ENCODE measurements around the gene IL17RC. TPM values are rescaled to one million over a fixed set of nuclear protein-coding genes. Genes with fewer than 3 reads are reported as not detected.

IL17RC gene
- total RNA-seq, 1 experiment from 2014 or later, result 6.8 TPM

- no peak overlapping the region for H4K5ac ChIP-seq (ENCODE audit: insufficient read length, low read depth, low read length)
- no peak overlapping the region for H3K27ac ChIP-seq (ENCODE audit: insufficient read length, low read depth, low read length)
- H3K4me2 ChIP-seq (ENCODE audit: insufficient read depth, insufficient read length, low read length), result no peak overlapping the region
- no peaks in the 10 kb centered on the region for H3K23me2 ChIP-seq (ENCODE audit: insufficient read length, low read depth, low read length, poor library complexity, severe bottlenecking)
- H2BK5ac ChIP-seq (ENCODE audit: insufficient read length, low read length), result no peak overlapping the region
- no peak overlapping the region for H2BK20ac ChIP-seq (ENCODE audit: low read depth, low read length, poor library complexity, severe bottlenecking)
- H2AK5ac ChIP-seq (ENCODE audit: insufficient read length, low read length), result no peak overlapping the region
- no peak overlapping the region for H3K9ac ChIP-seq (ENCODE audit: extremely low read depth, insufficient read length, low read length)
- no peaks in the 10 kb centered on the region for H3K4me1 Mint-ChIP-seq
- peaks cover 24 to 60% (median 55%) of the 10 kb centered on the region in 3 experiments for H3K36me3 Mint-ChIP-seq (ENCODE audit: insufficient read depth in 1 of 3, low read depth in 3 of 3)
- no peak overlapping the region for H4K91ac ChIP-seq (ENCODE audit: insufficient read length, low read depth, low read length)
- no peak overlapping the region for H4K8ac ChIP-seq (replicated peaks; ENCODE audit: insufficient read length, low read depth, low read length)
- no peak overlapping the region for H3K4ac ChIP-seq (ENCODE audit: low read depth, low read length)
- H3K56ac ChIP-seq (ENCODE audit: insufficient read length, low read depth, low read length), result no peak overlapping the region
- no peak overlapping the region for H2BK120ac ChIP-seq (ENCODE audit: low read depth, low read length, poor library complexity, severe bottlenecking)
- no peak overlapping the region for H3K4me3 Mint-ChIP-seq
- H3K79me1 ChIP-seq (ENCODE audit: insufficient read depth, low read depth, low read length, poor library complexity, severe bottlenecking), result no peaks in the 10 kb centered on the region
- no peak overlapping the region for H3K27ac Mint-ChIP-seq
- WGBS (ENCODE audit: extremely low coverage, insufficient read length, low lambda C conversion rate), result no CpG with 5 or more reads among the region's 4 CpGs
- H3K9me3 ChIP-seq (ENCODE audit: control insufficient read depth, low read depth, low read length), result no peaks in the 10 kb centered on the region
- no peaks in the 10 kb centered on the region for H4K20me1 ChIP-seq (ENCODE audit: control insufficient read depth, insufficient read depth, insufficient read length)
- H3K27me3 ChIP-seq (ENCODE audit: insufficient read depth, low read length), result no peaks in the 10 kb centered on the region
- H2BK15ac ChIP-seq (ENCODE audit: low read depth, low read length), result no peak overlapping the region
- no peaks in the 10 kb centered on the region for H3K27me3 Mint-ChIP-seq (ENCODE audit: low read depth)
- H3K4me1 ChIP-seq (ENCODE audit: insufficient read depth, low read length), result no peaks in the 10 kb centered on the region
- no peak for DNase-seq
- no peak for TF ChIP-seq CTCF (conservative IDR thresholded peaks at IDR 0.05)
- H3K18ac ChIP-seq (ENCODE audit: insufficient read length, low read depth, low read length), result no peak overlapping the region
- H2BK12ac ChIP-seq (ENCODE audit: insufficient read length, low read depth, low read length), result no peak overlapping the region
- no peak overlapping the region for H3K23ac ChIP-seq (ENCODE audit: insufficient read length, low read depth, low read length)
- no peaks in the 10 kb centered on the region for H3K9me3 Mint-ChIP-seq
- no peaks in the 10 kb centered on the region for H3K79me2 ChIP-seq (ENCODE audit: insufficient read depth, low read length)
- H2AFZ ChIP-seq (ENCODE audit: low read length), result no peak overlapping the region
- no peak overlapping the region for H3K14ac ChIP-seq (ENCODE audit: insufficient read depth, low read length)
- H3T11ph ChIP-seq (ENCODE audit: low read length), result no peak overlapping the region
These were observed 52.7 kb downstream of the IL17RC start for GRCh38 chr3:9969632-9970019.

Data from H9 (cell line).